ELF-1 (cell line): ENCODE data around the gene ATP8A1.

Experiments used
- DNase-seq: peaks from one replicate; pipeline ENCODE4 v3.0.0-alpha.2; 2016; ENCODE audit warnings: low read depth, low spot score

The ATP8A1 gene

GRCh38 chr4:42626629-42627146, 30.2 kb downstream of the ATP8A1 start:
- DNase-seq: no peak

GRCh38 chr4:42625329-42625728, 31.6 kb downstream of the ATP8A1 start:
- no peak for DNase-seq

- DNase-seq: no peak
Measured at GRCh38 chr4:42624551-42624950, 32.4 kb downstream of the ATP8A1 start.

GRCh38 chr4:42618023-42618422, 38.9 kb downstream of the ATP8A1 start:
- DNase-seq: no peak

- no peak for DNase-seq
Measured at GRCh38 chr4:42617030-42617429, 39.9 kb downstream of the ATP8A1 start.

GRCh38 chr4:42616572-42616971, 40.3 kb downstream of the ATP8A1 start:
- no peak for DNase-seq

GRCh38 chr4:42615131-42615763, 41.7 kb downstream of the ATP8A1 start:
- DNase-seq: no peak

- no peak for DNase-seq
Measured at GRCh38 chr4:42612898-42613297, 44.0 kb downstream of the ATP8A1 start.

GRCh38 chr4:42610941-42611340, 46.0 kb downstream of the ATP8A1 start:
- peak; percentile 45 for DNase-seq

- DNase-seq: no peak
Measured at GRCh38 chr4:42609051-42609450, 47.9 kb downstream of the ATP8A1 start.

GRCh38 chr4:42608551-42608950, 48.4 kb downstream of the ATP8A1 start:
- no peak for DNase-seq

- DNase-seq: no peak
Measured at GRCh38 chr4:42607011-42607726, 49.7 kb downstream of the ATP8A1 start.

GRCh38 chr4:42605264-42605663, 51.6 kb downstream of the ATP8A1 start:
- DNase-seq: no peak

GRCh38 chr4:42603862-42604261, 53.0 kb downstream of the ATP8A1 start:
- no peak for DNase-seq

- no peak for DNase-seq
Measured at GRCh38 chr4:42600578-42600977, 56.3 kb downstream of the ATP8A1 start.

GRCh38 chr4:42596918-42597317, 60.0 kb downstream of the ATP8A1 start:
- no peak for DNase-seq

GRCh38 chr4:42594888-42595287, 62.0 kb downstream of the ATP8A1 start:
- no peak for DNase-seq

GRCh38 chr4:42588909-42589308, 68.0 kb downstream of the ATP8A1 start:
- DNase-seq: peak; percentile 17

GRCh38 chr4:42586775-42587174, 70.1 kb downstream of the ATP8A1 start:
- no peak for DNase-seq

- DNase-seq: no peak
Measured at GRCh38 chr4:42579903-42580302, 77.0 kb downstream of the ATP8A1 start.

GRCh38 chr4:42578187-42578586, 78.7 kb downstream of the ATP8A1 start:
- DNase-seq: no peak

GRCh38 chr4:42574870-42575430, 82.0 kb downstream of the ATP8A1 start:
- DNase-seq: no peak

- no peak for DNase-seq
Measured at GRCh38 chr4:42573249-42573648, 83.7 kb downstream of the ATP8A1 start.
